Upper lobe of left lung (tissue), 4 donors: ENCODE data around the gene SCRN3.

Source experiments
- CTCF ChIP-seq, 6 experiments: fragments of 450-650 bp in 4 of 6; fragments of 200-600 bp in 2 of 6; sonication (generic) in 2 of 6; IDR thresholded peaks; one replicate each; pipeline ENCODE4 v1.5.1; 2016 to 2019; ENCODE audit warnings: antibody characterized with exemption in 6 of 6
- POLR2A ChIP-seq, 4 donors: fragments of 450-650 bp; IDR thresholded peaks; one replicate each; pipeline ENCODE4 v1.5.1; 2016 to 2017; ENCODE audit warnings: antibody characterized with exemption in 4 of 4, mild to moderate bottlenecking in 2 of 4
- POLR2AphosphoS5 ChIP-seq, 2 donors: sonication (generic); formaldehyde crosslinking; IDR thresholded peaks; one replicate each; pipeline ENCODE4 v1.5.1; 2017; ENCODE audit warnings: antibody characterized with exemption in 2 of 2

- TF ChIP-seq CTCF (IDR thresholded peaks at IDR 0.05) = no peak
- TF ChIP-seq POLR2A (IDR thresholded peaks at IDR 0.05) = no peak
- no peak for TF ChIP-seq POLR2AphosphoS5 (IDR thresholded peaks at IDR 0.05)
Observed at GRCh38 chr2:174397773-174398172, 2.2 kb downstream of the SCRN3 start.
